Caco-2 (cell line): ENCODE results near the gene SNU13. TPM values are rescaled to one million over a fixed set of nuclear protein-coding genes. Genes with fewer than 3 reads are reported as not detected.

Experiments used
- BruUV-seq: library from RNA; stranded (reverse); fragments of 400-500 nt; replicated peaks from 2 replicates; lab custom pipeline; 2021; lab: Mats Ljungman, UMichigan
- CTCF ChIA-PET: fragments of 300-600 bp; sonication (Branson Sonifier 250); formaldehyde crosslinking; loops from one replicate; lab custom pipeline; 2022; ENCODE audit warnings: antibody characterized with exemption; lab: Charles Lee
- POLR2A ChIA-PET: fragments of 300-600 bp; sonication (Branson Sonifier 250); formaldehyde crosslinking; loops from one replicate; lab custom pipeline; 2022; ENCODE audit warnings: antibody characterized with exemption; lab: Charles Lee
- DNase-seq, 2 experiments: peaks; one replicate each; pipeline versions ENCODE4 v3.0.0 to v3.0.0-alpha.2; 2020 to 2022
- H3K27me3 ChIP-seq: replicated peaks from 2 replicates; pipeline ENCODE4 v1.6.0; 2011; ENCODE audit warnings: low read length; ENCODE audit not compliant: control insufficient read depth, insufficient read depth
- H3K36me3 ChIP-seq: 2 replicates; pipeline ENCODE4 v1.5.1; 2011; ENCODE audit warnings: low read length; ENCODE audit not compliant: control insufficient read depth, insufficient read depth
- H3K4me1 ChIP-seq: fragments of 250-450 bp; sonication (Bioruptor Pico); 2 replicates; pipeline ENCODE4 v1.5.1; 2020; ENCODE audit warnings: mild to moderate bottlenecking
- H3K4me3 ChIP-seq: 2 replicates; pipeline ENCODE4 v1.5.1; 2011; ENCODE audit warnings: low read depth, mild to moderate bottlenecking, control low read depth, low read length
- H3K9me3 ChIP-seq: fragments of 250-450 bp; sonication (Bioruptor Pico); 2 replicates; pipeline ENCODE4 v1.5.1; 2020; ENCODE audit warnings: mild to moderate bottlenecking, moderate library complexity
- H3K27ac Mint-ChIP-seq: one replicate; pipeline ENCODE4 v1.8.0; 2022; ENCODE audit warnings: mixed read lengths; ENCODE audit not compliant: unreplicated experiment
- H3K27me3 Mint-ChIP-seq: one replicate; pipeline ENCODE4 v1.8.0; 2022; ENCODE audit warnings: mixed read lengths; ENCODE audit not compliant: insufficient read depth, unreplicated experiment
- H3K36me3 Mint-ChIP-seq: one replicate; pipeline ENCODE4 v1.8.0; 2022; ENCODE audit warnings: mild to moderate bottlenecking, mixed read lengths; ENCODE audit not compliant: insufficient read depth, unreplicated experiment
- H3K4me1 Mint-ChIP-seq: one replicate; pipeline ENCODE4 v1.8.0; 2022; ENCODE audit warnings: low read depth, mixed read lengths; ENCODE audit not compliant: unreplicated experiment
- H3K4me3 Mint-ChIP-seq: one replicate; pipeline ENCODE4 v1.8.0; 2022; ENCODE audit warnings: mild to moderate bottlenecking, moderate library complexity, mixed read lengths; ENCODE audit not compliant: unreplicated experiment
- H3K9me3 Mint-ChIP-seq: one replicate; pipeline ENCODE4 v1.8.0; 2022; ENCODE audit warnings: mixed read lengths; ENCODE audit not compliant: unreplicated experiment
- intact Hi-C: fragments of 100-400 bp; cut with micrococcal nuclease; formaldehyde crosslinking; loops from one replicate; pipeline ENCODE4 v1.10.0; 2022; ENCODE audit not compliant: unreplicated experiment
- total RNA-seq: library from RNA; stranded (reverse); gene quantifications from 2 replicates; pipeline ENCODE4 v1.2.3, GENCODE V29; 2022
- TF ChIP-seq, protein P1 (sequence below), 2 experiments: fragments of 200-600 bp in 1 of 2; IDR thresholded peaks; 1 replicate in 1 of 2; 2 replicates in 1 of 2; pipeline versions ENCODE4 v1.5.1 to v1.8.0; 2011 to 2022; ENCODE audit warnings: antibody characterized with exemption in 1 of 2, control low read depth in 1 of 2, inconsistent platforms in 1 of 2, low read depth in 1 of 2, low read length in 1 of 2, mild to moderate bottlenecking in 1 of 2, moderate library complexity in 1 of 2; ENCODE audit not compliant: insufficient read depth in 1 of 2, severe bottlenecking in 1 of 2, unreplicated experiment in 1 of 2

The SNU13 gene
- total RNA-seq, 1 experiment from 2014 or later, result 172 TPM

DNA sequence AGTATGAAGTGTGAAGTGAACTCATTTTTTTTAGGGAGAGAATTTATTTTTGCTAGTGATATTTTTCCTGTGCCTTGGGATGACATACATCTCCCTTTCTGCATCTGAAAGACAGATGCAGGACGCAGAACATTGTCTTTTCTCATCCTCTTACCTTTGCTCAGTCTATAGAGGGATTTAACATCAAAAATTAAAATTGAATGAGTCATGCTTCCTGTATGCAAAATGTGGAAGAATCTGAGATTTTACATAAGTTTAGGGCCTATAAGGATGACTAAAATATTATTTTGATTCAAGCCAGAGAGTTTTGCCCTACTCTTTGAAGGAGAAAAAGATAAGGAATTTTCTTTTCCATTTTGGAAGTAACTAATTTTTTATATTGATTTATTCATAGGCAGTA lies 40.2 kb downstream of the SNU13 start:
- Mint-ChIP-seq H3K9me3 (no peaks in the 10 kb centered on the region), H3K36me3 (peaks cover 98% of the 10 kb centered on the region), H3K4me3 (no peak overlapping the region), H3K4me1 (no peaks in the 10 kb centered on the region), H3K27me3 (no peaks in the 10 kb centered on the region), H3K27ac (no peak overlapping the region)
- ChIA-PET POLR2A (no interaction called here), CTCF (no interaction called here)
- intact Hi-C loops, result no loop called here
- DNase-seq, result no peak
- no peaks in the 10 kb centered on the region for H3K9me3 ChIP-seq
- H3K36me3 ChIP-seq, result peaks cover 4% of the 10 kb centered on the region
- H3K4me3 ChIP-seq, result no peak overlapping the region
- no peaks in the 10 kb centered on the region for H3K4me1 ChIP-seq
- no TSS peak for BruUV-seq
- no peaks in the 10 kb centered on the region for H3K27me3 ChIP-seq
- TF ChIP-seq, protein P1, sequence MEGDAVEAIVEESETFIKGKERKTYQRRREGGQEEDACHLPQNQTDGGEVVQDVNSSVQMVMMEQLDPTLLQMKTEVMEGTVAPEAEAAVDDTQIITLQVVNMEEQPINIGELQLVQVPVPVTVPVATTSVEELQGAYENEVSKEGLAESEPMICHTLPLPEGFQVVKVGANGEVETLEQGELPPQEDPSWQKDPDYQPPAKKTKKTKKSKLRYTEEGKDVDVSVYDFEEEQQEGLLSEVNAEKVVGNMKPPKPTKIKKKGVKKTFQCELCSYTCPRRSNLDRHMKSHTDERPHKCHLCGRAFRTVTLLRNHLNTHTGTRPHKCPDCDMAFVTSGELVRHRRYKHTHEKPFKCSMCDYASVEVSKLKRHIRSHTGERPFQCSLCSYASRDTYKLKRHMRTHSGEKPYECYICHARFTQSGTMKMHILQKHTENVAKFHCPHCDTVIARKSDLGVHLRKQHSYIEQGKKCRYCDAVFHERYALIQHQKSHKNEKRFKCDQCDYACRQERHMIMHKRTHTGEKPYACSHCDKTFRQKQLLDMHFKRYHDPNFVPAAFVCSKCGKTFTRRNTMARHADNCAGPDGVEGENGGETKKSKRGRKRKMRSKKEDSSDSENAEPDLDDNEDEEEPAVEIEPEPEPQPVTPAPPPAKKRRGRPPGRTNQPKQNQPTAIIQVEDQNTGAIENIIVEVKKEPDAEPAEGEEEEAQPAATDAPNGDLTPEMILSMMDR (IDR thresholded peaks at IDR 0.05; ENCODE audit: insufficient read depth in 1 of 2, low read depth in 1 of 2, low read length in 1 of 2, severe bottlenecking in 1 of 2, unreplicated experiment in 1 of 2), result no peak

DNA sequence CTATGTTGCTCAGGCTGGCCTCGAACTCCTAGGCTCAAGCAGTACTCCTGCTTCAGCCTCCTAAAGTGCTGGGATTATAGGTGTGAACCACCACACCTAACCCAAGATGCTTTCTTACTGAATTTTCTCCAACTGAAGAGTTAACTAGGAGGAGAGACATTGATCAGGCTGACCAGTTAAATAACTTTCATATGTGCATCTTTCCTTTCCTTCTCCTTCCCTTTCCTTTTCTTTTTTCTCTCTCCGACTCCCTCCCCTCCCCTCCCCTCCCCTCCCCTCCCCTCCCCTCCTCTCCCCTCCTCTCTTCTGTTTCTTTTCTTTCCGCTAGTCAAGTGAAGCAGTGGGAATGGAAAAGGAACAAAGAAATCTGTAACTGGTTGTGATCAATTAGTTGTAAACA lies 40.9 kb downstream of the SNU13 start:
- TF ChIP-seq, protein P1 (IDR thresholded peaks at IDR 0.05; ENCODE audit: insufficient read depth in 1 of 2, low read depth in 1 of 2, low read length in 1 of 2, severe bottlenecking in 1 of 2, unreplicated experiment in 1 of 2), result no peak
- ChIA-PET CTCF (no interaction called here), POLR2A (no interaction called here)
- Mint-ChIP-seq H3K9me3 (no peaks in the 10 kb centered on the region), H3K4me1 (no peaks in the 10 kb centered on the region), H3K27me3 (no peaks in the 10 kb centered on the region), H3K4me3 (no peak overlapping the region), H3K27ac (no peak overlapping the region), H3K36me3 (peaks cover 98% of the 10 kb centered on the region)
- Histone ChIP-seq H3K4me1 (no peaks in the 10 kb centered on the region), H3K27me3 (no peaks in the 10 kb centered on the region), H3K9me3 (no peaks in the 10 kb centered on the region), H3K4me3 (no peak overlapping the region), H3K36me3 (peaks cover 3% of the 10 kb centered on the region)
- intact Hi-C loops, result no loop called here
- BruUV-seq, result no TSS peak
- DNase-seq, result no peak

DNA sequence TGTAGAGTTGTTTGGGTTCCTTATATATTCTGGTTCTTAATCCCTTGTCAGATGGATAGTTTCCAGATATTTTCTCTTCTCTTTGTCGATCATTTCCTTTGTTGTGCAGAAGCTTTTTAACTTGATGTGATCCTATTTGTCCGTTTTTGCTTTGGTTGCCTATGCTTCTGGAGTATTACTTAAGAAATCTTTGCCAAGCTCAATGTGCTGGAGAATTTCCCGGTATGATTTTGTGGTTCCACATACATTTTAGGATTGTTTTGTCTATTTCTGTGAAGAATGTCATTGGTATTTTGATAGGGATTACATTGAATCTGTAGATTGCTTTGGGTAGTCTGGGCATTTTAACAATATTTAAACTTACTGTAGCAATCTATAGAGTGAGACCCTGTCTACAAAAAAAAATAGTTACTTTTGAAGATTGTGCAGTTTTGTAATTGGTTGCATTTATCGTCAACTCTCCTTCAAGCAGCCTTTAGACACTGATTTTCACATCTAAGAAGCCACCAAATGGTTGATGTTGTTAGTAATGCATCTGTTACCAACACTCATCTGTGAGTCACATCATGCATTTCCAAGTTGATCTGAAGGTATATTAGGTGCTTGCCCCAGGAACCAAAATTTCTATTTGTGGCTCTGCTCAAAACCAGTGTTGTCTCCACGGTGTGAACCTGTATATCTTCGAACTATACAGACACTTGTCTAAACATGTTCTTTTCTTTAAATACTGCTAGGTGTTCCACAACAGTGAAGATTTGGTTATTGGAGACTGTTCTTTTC lies 46.1 kb downstream of the SNU13 start:
- Histone ChIP-seq H3K4me3 (no peak overlapping the region), H3K36me3 (no peaks in the 10 kb centered on the region; the same call in none of the 2 replicates), H3K27me3 (no peaks in the 10 kb centered on the region), H3K9me3 (no peaks in the 10 kb centered on the region), H3K4me1 (no peaks in the 10 kb centered on the region)
- Mint-ChIP-seq H3K27ac (no peak overlapping the region), H3K9me3 (no peaks in the 10 kb centered on the region), H3K4me1 (no peaks in the 10 kb centered on the region), H3K36me3 (peaks cover 92% of the 10 kb centered on the region), H3K4me3 (no peak overlapping the region), H3K27me3 (no peaks in the 10 kb centered on the region)
- intact Hi-C loops, result no loop called here
- ChIA-PET POLR2A (no interaction called here), CTCF (no interaction called here)
- TF ChIP-seq, protein P1 (IDR thresholded peaks at IDR 0.05; ENCODE audit: insufficient read depth in 1 of 2, low read depth in 1 of 2, low read length in 1 of 2, severe bottlenecking in 1 of 2, unreplicated experiment in 1 of 2), result no peak
- no peak for DNase-seq
- no TSS peak for BruUV-seq
